OCI-LY1 (cell line): Measurements from ENCODE around the gene PRPF4.

Source experiments
- CTCF ChIP-seq: fragments of 200-600 bp; sonication (generic), shearing (Covaris generic); IDR thresholded peaks from 2 replicates; pipeline ENCODE4 v1.5.1; 2017; ENCODE audit warnings: mild to moderate bottlenecking, antibody characterized with exemption, low read length, moderate library complexity, mixed read lengths
- EZH2 ChIP-seq: fragments of 200-600 bp; sonication (generic), shearing (Covaris generic); IDR thresholded peaks from 2 replicates; pipeline ENCODE4 v1.8.0; 2017; ENCODE audit warnings: borderline replicate concordance, mixed run types, mild to moderate bottlenecking, antibody characterized with exemption, low read length, moderate library complexity, mixed read lengths

GRCh38 chr9:113320051-113320450 is 44.6 kb downstream of the PRPF4 start:
- TF ChIP-seq CTCF (no peak), EZH2 (no peak)
